ENCODE measurements around the gene GRIP2.

Gene GRIP2

DNA sequence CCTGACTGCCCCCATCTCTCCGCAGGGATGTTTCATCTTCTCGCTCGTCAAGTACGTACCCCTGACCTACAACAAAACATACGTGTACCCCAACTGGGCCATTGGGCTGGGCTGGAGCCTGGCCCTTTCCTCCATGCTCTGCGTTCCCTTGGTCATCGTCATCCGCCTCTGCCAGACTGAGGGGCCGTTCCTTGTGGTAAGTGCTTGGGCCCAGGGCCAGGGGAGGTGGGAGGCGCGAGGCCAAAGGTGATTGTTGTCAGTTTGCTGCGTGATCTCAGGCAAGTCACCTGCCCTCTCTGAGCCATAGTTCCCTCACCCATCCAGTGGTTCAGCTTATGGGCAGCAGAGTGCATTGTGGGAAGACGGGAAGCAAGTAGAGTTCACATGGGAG is 58.5 kb downstream of the GRIP2 start:
- DNase-seq, result no peak

DNA sequence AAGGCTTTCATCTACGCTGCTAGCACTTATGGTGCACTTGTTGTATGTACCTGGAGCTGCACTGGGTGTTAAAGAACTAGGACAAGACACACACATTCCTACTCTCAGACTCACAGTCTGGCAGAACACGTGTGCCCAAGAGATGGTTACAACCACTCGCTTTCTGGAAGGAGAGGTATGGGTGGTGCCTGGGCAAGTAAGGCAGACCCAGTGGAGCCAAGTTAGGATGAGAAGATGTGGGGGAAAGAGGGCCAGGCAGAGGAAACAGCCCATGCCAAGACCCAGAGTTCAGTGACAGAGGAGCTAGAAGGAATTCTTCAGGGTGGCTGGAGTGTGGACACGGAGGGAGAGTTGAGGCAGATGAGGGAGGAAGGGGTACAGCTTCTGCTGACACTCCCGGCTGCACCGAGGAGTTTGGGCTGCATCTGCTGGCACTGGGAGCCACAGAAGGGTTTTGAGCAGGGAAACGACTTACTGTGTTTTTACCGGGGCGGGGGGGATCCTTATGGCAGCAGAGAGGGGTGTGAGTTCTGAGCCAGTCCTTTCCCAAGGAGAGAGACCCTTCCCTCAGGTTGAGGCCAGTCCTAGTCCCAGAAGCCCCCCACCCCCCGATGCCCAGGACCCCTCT is 59.0 kb downstream of the GRIP2 start:
- DNase-seq, result no peak

DNA sequence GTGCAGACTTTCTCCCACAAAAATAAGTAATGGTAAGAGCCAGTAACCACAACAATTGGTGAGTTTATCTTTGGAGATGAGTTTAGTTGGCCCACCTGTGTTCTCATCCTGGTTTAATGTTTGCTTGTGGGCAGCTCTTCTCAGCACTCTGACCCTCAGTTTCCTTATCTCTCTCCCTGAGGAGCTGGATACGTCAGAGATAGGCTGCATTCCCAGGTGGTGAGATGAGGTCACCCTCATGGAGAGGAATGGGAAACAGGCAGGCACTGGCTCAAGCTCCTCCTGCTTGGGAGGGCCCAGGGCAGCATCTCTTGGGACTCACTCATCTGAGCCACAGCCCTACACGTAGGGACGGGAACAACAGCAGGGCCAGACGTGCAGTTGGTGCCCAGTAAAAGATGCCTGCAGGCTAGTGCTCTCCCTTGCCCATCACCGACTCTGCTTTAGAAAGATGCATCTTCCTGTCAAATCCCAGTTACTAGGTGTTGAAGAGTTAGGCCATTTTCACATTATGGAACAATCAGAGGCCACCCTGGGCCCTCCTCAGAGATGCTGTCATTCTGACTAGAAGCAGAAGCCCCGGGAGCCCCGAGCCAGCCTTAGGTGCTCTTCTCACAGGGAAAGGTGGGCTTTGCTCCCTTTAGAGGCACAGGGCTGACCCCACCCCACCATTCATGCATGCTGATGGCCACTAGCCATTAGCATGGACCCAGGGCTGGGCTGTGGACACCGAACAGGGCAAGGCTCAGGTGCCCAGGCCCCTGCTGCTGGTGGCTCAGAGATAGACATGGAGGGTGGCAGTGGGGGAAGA is 59.7 kb downstream of the GRIP2 start:
- DNase-seq, result no peak

DNA sequence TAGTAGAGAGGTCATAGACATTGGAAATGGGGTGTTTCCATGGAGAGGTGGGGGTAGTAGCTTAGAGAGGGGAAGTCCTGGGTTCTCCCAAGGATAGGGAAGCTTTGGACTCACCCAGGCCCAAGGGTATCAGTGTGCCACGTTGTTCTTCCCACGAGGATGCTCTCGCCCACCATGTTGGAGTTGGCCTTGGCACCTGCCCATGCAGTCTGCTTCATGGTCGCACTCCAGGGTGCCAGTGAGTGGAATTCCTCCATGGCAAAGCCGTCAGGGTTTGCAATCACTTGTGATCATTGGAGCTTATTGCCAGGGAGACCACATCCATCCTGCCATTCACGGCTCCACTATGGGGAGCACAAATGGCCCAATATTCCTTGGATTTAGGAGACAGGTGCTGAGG is 60.6 kb downstream of the GRIP2 start:
- no peak for DNase-seq

- no peak for DNase-seq
These were observed 61.1 kb downstream of the GRIP2 start for GRCh38 chr3:14478956-14479550.

DNA sequence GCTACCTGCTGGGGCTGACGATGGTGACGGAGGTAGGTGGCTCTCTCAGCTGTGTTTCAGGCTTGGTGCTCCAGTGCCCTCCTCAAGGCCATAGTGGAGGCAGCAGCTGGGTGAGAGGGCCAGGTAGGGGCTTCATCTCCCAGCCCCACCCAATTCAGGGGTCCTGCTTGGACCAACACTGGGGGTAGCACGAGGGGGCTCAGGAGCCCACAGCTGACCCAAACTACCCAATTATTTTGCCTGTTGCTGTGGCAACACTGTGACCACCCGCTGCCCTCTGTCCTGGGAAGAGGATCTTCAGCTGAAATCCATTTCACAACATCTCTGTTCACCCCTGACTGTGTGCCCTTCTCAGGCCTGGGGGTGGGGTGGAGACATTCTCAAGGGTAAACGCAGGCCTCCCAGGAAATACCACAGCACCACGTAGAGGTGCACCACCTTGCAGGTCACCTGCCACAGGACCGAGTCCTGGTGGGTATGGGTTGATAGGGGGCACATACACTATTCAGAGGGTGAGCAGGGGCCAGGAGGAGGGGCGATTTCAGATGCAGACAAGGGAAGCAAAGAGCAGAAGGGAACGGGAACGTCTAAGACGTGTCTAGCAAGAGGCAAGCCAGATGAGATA is 62.7 kb downstream of the GRIP2 start:
- DNase-seq, result no peak

- no peak for DNase-seq
These were observed 63.4 kb downstream of the GRIP2 start for GRCh38 chr3:14476583-14477265.

DNA sequence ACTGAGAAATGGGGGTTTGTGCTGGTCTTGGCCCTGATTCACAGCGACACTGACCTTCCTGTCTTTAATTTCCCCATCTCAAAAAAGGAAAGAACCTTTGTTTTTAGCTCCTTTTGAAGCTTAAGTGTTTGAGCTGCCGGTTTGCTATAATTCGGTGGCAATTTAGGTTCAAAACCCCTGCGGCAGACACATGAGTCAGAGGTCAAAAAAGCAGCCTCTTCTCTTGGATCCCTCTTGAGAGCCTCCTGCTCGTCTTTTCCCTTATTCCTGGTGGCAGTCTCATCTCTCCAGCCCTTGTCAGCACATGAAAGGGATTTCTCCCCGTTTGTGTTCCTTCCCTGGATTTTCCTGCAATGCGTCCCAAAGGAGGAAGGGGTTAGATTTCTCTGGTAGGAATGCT is 64.5 kb downstream of the GRIP2 start:
- DNase-seq, result no peak

DNA sequence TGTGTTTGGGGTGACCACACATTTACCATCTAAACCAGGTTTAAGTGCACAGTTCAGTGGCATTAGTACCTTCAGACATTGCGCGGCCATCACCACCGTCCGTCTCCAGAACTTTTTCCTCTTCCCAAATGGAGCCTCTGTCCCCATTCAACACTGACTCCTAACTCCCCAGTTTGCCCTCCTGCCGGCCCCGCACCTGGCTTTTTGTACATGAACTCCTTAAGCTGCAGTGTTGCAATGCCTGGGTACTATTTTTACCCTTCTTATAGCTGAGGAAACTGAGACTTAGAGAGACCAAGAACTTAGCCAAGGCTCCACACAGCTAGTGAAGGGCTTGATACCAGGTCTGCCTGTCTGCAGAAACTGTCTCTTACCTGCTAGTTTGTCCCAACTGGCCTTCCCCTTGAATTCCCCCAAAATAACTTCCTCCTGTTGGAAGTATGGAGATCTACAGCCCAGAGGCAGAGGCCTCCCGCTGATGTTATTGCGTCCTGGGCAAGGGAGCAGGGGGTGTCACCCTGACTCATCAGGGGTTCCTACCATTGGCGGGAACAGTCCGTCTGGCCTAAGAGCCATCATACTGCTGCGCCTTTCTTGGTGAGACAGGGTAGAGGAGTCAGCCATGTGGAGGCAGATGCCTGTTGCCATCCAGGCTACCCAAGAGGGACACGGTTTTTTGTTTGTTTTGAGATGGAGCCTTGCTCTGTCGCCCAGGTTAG is 65.6 kb downstream of the GRIP2 start:
- no peak for DNase-seq

- DNase-seq, result no peak
These were observed 66.7 kb downstream of the GRIP2 start for GRCh38 chr3:14473411-14473891.

- no peak for DNase-seq
These were observed 67.4 kb downstream of the GRIP2 start for GRCh38 chr3:14472471-14473351.

DNA sequence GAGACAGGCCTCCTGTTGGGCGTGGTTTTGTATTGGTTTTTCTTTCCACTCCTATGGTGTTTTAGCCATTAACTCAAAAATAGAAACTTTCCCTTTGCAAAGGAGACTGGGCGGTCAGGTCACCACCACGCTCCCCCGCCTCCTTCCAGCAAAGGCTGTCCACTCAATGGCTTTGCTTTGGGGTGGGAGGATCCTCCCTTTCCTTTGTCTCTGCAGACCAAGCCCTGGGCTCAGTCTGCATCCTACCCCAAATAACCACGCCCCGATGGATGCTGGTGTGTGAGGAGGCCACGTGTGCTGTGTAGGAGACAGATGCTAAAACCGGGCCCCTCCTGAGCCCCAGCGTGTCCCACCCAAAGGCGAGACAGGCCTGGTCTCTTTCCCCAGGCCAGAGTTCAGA is 68.5 kb downstream of the GRIP2 start:
- no peak for DNase-seq

GRCh38 chr3:14471016-14471415 is 69.1 kb downstream of the GRIP2 start:
- DNase-seq, result no peak

DNA sequence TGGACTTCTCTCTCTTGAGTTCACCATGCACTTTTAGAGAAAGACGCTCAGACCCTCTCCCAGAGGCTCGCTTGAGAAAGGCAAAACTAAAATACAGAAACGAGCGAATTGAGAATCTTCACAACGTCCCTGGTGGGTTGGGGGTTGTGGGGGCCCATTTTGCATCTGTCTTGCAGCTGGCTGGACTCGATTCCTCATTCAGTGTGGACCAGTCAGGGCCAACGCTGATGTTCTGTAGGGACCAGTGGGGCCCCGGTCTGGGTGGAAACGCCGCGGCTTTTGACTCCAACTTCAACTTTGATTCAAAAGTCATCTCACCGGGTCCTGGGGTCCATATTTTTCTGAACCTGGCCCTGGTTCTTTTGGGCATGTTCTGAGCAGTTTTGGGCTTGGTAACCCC is 69.7 kb downstream of the GRIP2 start:
- DNase-seq, result no peak

DNA sequence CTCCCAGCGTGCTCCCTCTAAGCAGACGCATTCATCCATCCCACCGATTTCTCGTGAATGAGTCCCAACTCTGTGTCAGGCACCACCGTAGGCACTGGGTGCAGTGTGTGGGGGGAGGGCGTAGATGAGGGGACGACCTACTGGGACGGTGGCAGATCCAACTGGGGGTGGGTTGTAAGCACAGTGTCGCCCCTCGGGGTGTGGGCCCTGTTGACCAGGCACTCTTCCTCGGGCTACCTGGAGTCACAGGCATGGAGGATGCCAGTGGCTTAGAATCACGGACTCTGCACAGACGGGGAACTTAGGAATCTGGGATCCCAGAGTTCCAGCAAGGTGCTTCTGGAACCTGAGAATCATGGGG is 71.5 kb downstream of the GRIP2 start:
- DNase-seq, result no peak

DNA sequence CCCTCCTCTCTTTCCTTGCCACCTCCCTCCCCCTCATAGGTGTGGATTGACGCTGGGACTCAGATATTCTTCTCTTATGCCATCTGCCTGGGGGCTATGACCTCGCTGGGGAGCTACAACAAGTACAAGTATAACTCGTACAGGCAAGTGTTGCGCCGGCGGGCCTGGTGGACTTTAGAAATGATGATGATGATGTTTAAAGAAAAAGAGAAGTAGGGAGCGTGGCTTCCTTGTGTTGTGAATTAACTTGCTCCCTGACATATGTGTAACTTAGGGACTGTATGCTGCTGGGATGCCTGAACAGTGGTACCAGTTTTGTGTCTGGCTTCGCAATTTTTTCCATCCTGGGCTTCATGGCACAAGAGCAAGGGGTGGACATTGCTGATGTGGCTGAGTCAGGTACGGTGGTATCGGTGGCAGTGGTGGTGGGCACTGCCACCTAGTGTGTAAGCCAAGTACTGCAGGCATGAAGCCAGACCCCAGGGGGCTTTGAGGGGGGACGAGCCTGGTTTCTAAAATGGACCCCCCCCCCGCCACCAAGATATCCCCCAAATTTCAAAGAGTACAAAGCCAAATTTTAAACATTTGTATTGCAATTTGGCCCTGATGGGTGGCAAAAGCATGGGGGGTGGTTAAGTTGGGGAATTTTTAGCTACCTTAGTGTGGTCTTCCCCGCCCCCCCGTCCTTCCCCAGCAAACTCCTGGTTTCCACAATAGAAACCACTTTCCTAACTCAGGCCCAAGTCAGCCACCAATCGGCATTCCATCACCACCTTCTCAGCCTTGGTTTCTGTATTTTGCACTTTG is 72.1 kb downstream of the GRIP2 start:
- peak in 2 of 4 experiments; percentile 11 to 39 for DNase-seq

- DNase-seq, result no peak
These were observed 73.8 kb downstream of the GRIP2 start for GRCh38 chr3:14466179-14466903.

DNA sequence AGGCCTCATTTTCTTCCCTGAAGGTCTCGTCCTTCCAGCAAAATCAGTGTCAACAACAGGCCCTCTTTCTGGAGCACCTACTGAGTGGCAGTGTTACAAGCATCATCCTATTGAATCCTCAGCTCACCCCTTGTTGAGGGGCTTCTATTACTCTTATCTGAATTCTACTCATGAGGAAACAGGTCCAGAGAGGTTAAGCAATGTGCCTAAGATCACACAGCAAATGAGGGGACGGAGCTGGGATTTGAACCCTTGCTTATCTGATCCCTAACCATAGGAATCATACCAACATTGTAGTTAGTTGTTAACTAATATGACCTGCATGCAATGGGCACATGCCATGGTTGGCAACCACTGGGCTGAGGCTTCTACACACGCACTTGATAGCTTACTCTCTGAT is 74.7 kb downstream of the GRIP2 start:
- DNase-seq, result no peak

DNA sequence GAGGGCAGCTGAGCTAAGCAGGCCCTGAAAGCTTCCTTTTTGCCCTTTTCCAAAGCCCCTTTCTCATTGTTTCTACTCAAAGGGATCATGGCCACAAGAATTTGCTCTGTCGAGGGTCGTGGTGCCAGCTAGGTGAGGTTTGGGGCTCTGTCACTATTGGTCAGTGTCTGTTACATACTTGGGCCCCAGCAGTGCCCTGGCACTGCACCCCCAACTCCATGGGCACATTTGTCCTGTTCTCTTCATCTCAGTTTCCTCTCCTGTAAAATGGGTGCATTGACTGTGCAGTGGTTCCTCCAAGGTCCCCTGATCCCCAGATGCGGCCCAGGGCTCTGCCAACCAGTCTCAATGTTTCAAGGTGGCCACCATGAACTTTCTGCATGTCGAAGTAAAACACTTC is 75.6 kb downstream of the GRIP2 start:
- DNase-seq, result no peak

GRCh38 chr3:14464141-14464465 is 76.0 kb downstream of the GRIP2 start:
- DNase-seq, result no peak
